ENCODE data around the gene PIGO.

The PIGO gene

DNA sequence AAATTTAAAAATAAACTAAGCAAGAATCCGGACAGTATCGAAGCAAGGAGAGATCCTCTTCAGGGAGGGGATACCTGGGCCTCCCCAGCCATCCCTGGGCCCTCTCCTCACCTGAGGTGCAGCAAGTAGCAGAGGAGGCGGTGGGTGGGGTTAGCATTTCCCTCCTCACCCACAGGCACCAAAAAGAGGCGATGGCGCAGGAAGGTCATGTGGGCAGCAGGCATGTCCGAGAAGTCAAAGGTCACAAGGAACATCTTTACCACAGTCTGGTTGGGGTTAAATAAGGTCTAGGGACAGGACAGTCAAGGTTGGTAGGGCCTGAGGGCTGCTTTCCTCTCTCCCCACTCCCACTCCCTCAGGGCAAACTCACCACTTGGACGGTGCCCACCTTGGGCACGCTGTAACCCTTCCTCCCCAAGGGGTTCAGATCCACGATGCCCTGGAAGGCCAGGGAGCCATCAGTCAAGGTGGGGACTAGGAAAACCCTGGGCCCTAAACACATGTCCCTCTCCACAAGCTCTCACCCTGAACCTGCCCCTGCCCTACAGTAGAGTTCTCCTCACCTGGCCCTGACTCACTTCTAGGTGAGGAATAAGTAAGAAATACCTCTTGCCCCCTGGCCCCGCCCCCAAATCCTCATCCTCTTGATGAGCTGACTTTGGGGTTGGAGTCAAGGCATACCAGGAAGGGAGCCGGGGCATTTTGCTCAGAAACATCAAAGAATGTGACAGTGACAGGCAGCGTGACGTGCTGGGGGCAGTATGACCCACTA, 9.4 kb upstream of the PIGO start:
- no peak for DNase-seq

GRCh38 chr9:35105126-35105525, 8.7 kb upstream of the PIGO start:
- DNase-seq: no peak

DNA sequence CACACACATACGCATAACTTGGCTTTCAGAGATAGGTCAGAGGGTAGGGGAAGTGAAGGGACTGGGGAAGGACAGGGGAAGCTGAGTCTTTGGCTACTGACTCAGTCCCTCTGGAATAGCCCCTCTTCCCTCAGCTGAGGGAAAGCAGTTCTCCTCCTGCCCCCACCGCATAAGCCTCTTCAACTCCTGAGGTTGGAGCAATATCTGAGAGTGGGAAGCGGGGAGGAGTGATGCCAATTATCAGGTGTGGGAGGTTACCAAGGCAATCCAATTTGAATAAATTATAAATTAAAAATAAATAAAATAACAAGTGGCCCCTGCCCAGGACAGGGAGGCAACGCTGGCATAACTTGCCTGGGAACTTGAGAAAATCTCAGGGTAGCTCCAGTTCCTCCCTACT, 8.2 kb upstream of the PIGO start:
- DNase-seq: no peak

GRCh38 chr9:35103660-35104191, 7.3 kb upstream of the PIGO start:
- DNase-seq: no peak

DNA sequence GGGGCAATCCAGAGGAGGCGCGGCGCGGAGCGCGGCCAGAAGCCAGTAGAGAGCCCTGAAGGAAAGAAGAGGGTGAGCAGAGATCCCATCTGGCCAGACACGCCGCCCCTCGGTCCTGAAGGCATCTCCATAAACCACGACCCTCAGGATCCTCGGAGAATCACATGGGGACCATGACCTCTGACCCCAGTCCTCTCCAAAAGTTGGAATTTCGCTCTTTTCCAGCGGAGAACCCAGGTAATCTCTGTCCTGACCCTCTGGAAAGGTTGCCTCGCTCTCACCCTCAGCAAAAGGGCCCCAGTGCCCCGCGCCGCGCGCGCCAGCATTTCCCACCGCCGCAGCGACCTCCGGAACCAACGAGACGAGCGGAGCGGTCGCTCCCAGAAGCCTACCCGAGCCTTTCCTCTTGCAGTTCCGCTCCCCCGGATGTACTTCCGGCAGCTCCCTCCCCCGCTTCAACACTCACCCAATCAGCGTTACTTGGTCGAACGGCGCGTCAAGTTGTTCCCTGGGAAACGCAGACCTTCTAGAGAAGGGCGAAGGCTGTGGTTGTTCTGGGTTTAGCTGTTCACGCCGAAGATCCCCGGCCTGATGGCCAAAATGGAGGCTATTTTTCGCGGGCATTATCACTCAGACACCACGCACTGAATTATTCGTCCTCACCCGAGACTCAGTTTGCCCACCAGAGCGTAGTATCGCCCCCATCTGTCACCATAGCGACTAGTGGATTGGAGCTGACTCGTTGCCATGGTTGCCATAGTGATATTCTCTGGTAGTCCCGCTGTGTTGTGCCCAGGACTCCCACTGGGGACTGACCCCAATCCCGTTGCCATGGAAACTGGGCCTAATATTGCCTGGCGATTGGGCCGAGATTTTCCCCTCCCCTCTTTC, 6.6 kb upstream of the PIGO start, which contains the start of gene STOML2:
Gene STOML2 (minus strand): TSS at position 363 of the 891 bp plus-strand sequence. CDS start 37 bp downstream, at position 326.
- peak; percentile 94 to 96 for DNase-seq

DNA sequence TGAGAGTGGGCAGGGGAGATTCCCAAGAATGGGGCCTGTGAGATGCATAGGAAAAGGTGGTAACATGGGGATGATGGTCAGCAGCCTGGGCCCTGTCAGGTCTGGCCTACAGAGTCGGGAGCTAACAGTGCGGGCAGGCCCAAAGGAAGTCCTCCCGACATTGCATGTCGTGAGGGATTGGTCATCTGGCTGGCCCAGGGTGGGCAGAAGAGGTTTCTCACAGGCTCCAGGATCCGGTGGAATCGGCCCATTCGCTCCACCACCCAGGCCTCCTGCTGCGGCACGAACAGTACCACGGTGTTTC, 6.0 kb upstream of the PIGO start:
- DNase-seq: no peak

DNA sequence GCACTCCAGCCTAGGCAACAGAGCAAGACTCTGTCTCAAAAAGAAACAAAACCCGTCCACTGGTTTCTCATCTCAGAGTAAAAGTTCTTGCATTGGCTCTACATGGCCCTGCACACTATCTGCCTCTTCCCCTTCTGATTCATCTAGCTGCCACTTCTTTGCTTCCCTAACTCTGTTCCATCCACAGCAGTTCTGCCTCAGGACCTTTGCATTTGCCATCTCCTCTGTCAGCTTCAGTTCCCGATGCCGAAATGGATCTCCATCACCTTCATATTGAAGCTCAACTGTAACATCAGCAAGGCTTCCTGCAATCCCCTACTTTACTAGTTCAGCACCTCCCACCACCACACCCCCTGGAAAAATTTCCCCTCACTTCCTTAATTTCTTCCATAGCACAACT, 1.2 kb upstream of the PIGO start:
- DNase-seq: no peak

DNA sequence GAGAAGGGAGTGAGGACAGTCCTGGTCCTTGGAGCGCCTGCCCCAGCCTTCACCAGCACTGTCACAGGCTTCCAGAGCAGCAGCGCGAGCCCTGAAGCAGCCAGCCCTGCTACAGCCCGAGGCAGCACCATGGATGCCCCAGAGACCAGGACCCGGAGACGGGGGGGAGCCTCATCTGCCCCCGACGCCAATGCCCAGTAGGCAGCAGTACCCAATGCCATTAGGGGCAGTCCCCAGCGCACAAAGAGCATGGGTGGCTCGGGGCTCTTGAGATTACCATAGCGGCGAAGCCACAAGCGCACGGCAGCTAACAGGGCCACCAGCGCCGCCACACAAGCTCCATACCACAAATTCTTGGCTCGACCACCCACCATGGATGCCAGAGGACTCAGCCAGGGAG, 4.9 kb downstream of the PIGO start:
- no peak for DNase-seq

DNA sequence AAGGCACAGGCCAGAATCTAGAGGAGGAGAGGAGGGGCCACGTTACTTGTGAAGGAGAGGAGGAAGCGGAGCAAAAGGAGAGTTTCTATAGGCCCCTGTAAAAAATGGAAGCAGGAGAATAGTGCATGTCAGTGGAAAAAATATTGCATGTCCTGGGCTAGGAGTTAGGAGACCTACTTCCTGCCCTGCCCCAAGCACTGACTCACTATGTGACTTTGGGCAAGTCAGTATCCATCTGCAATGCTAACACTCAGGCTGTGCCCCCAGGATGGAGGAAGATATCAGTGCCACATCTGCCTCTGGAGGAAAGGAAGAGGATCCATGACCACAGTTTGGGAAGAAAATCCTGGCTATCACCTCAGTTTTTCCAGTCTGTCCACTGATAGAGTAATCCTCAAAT, 7.0 kb downstream of the PIGO start:
- no peak for DNase-seq

DNA sequence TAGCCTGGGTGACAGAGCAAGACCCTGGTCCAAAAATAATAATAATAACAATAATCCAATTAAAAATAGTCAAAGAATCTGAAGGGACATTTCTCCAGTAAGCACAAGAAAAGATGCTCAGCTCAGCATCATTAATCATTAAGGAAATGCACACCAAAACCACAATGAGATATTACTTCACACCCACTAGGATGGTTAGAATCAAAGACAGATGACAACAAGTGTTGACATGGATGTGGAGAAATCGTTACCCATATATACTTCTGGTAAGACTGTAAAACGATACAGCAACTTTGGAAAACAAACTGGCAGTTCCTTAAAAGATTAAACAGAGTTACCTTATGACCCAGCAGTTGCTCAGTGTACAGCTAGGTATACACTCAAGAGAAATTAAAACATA, 11.3 kb downstream of the PIGO start:
- no peak for DNase-seq

GRCh38 chr9:35079426-35080341, 16.7 kb downstream of the PIGO start, which contains the start of gene FANCG:
TSS of gene FANCG (minus strand) at chr9:35079942. CDS start at chr9:35079524, 418 bp downstream.
- DNase-seq: peak; percentile 84 to 91

GRCh38 chr9:35079041-35079425, 17.4 kb downstream of the PIGO start:
- no peak for DNase-seq

DNA sequence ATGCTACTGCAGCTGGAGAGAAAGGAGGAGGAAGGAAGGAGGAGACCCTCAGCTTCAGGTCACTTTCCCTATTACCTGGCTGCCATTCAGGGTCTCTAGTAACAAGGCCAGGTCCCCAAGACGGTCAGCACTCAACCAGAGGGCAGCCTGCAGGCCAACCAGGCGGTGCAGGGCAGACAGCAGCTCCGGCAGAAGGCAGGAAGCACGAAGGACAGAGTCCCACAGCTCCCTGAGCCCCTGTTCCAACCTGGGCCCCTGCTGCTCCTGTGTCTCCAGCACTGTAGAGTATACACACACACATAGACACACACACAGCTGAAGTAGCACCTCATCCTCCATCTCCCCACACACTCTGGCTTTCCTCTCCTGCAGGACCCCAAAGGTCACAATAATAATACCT, 18.3 kb downstream of the PIGO start:
- no peak for DNase-seq

- DNase-seq: no peak
Measured at GRCh38 chr9:35076848-35077247, 19.5 kb downstream of the PIGO start.

GRCh38 chr9:35075358-35075757, 21.0 kb downstream of the PIGO start:
- no peak for DNase-seq

DNA sequence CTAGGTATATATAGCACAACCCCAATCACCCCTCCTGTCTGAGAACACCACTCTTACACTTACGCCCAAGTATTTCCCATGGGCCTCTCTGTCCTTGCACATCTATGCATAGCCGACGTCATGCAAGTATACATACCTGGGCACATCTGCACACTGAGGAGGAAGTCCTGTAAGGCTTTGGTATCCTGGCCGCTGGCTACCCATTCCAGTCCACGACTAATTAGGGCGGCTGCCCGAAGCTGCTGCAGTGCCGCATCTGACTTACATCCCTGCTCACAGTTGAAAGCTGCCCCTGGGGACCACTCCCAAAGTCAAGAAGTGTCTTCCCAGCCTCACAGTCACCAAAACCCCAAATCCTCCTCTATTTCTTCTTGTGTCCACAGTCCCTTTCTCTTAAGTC, 21.6 kb downstream of the PIGO start:
- DNase-seq: no peak

DNA sequence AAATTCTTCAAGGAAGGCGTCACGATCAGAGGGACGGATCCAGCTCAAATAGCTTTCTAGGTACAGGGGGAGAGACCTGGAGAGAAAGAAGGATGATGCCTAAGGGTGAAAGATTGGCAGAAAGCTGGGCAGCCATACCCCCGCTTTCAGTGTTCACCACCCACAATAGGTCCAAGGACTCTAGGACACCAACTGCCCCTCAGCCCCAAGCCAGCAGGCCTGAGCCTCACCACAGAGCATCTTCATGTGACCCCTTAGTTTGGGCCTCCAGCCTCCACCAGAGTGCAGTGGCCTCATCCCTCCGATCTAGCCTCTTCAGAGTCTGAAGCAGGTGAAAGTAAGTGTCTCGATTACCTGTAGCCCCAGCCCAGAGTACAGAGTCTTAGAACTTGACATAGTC, 22.2 kb downstream of the PIGO start:
- no peak for DNase-seq

DNA sequence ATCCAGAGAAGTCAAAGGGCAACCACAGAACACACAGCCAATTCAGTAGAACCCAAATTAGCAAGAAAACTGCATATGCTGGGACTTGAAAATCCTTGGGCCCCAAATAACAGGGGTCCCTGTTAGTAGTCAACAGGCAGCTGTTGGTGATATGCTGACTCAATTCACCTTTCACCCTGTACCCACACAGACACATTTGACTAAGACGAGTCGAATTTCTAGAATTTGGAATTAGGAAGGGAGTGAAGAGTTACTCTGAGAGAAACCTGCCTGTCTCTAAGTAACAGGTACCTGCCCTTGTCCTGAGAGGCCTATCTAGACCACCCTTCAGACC, 23.1 kb downstream of the PIGO start:
- no peak for DNase-seq

- DNase-seq: peak; percentile 94 to 97
Measured at GRCh38 chr9:35072461-35073278, 23.7 kb downstream of the PIGO start, which contains the start of gene VCP. TSS of gene VCP (minus strand) at chr9:35072625. CDS start at chr9:35072353, 272 bp downstream.

DNA sequence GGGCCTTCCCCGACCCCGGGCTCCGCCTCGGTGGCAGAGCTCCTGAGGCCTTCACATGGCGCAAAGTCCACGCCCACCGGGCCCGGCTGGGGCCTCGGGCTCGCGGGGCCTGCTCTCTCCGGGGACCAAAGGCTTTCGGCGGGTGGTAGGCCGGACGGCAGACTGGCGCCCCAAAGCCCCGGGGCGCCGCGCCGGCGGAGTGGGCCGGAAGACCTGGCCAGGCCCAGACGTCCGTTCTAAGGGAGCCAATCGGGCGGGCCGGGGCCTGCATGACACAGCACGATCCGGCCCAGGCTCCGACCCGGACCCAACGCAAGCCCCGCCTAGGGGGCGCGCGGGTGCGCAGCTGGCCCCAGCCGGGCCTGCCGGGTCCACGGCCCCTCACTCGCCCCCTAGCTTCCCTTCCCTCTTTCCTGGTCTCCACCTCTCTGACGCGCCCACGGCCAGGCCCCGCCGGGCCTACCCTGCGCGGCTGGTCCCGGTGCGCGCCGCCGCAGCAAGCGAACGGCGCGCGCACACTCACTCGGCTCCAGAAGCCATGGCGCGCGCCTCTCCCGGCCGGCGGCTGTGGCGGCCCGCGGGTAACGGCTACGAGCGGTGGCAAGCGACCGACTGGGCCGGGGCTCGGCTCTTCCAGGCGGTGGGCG, 24.5 kb downstream of the PIGO start:
- peak; percentile 61 for DNase-seq

All from AML-193 (cell line).